ENCODE measurements around the gene PPP1R12B. TPM values are rescaled to one million over a fixed set of nuclear protein-coding genes. Genes with fewer than 3 reads are reported as not detected.
"Not testable (repeated sequence)": the region's sequence is repeated elsewhere in the genome, so short reads cannot be mapped to it uniquely, and the experiment has no call there.

The PPP1R12B gene
- polyA plus RNA-seq, 1 donor (not counting 4 experiments of a cell fraction or from before 2014, with no cell fraction given), result 6.9 TPM

- H3K36me3 ChIP-seq (ENCODE audit: control insufficient read depth in 2 of 2, extremely low read depth in 1 of 2, insufficient read depth in 2 of 2, low read length in 2 of 2), result no peaks in the 10 kb centered on the region
- dilution Hi-C loops (cut with MboI; ENCODE audit: extremely low pct_ligation_motif_present, low sequenced_read_pairs), result no loop called here
- H3K4me1 ChIP-seq (ENCODE audit: control insufficient read depth, extremely low read depth, insufficient read depth, low read length), result no peaks in the 10 kb centered on the region
- no peak for FAIRE-seq
- DNase-seq (ENCODE audit: low read depth, low spot score), result no peak
- H4K20me1 ChIP-seq (ENCODE audit: control insufficient read depth, extremely low read depth, insufficient read depth, low read length), result no peaks in the 10 kb centered on the region
- no peak overlapping the region for H2AFZ ChIP-seq (ENCODE audit: control insufficient read depth, low read length)
- no peaks in the 10 kb centered on the region for H3K9me1 ChIP-seq (ENCODE audit: control insufficient read depth, extremely low read depth, insufficient read depth, low read length)
- H3K79me2 ChIP-seq (ENCODE audit: control insufficient read depth, insufficient read depth, low read length), result no peaks in the 10 kb centered on the region
- H3K27me3 ChIP-seq (ENCODE audit: control insufficient read depth, extremely low read depth, insufficient read depth, low read length), result peaks cover 10% of the 10 kb centered on the region
- no peak overlapping the region for H3K9ac ChIP-seq (ENCODE audit: control insufficient read depth, extremely low read depth, insufficient read depth, low read length)
- H3K4me3 ChIP-seq (ENCODE audit: control insufficient read depth in 2 of 3, extremely low read depth in 1 of 3, insufficient read depth in 2 of 3, low read depth in 1 of 3, low read length in 3 of 3), result no peak overlapping the region
- TF ChIP-seq CTCF (optimal IDR thresholded peaks at IDR 0.05 in 1 of 3, IDR thresholded peaks at IDR 0.05 in 1 of 3, conservative IDR thresholded peaks at IDR 0.05 in 1 of 3; ENCODE audit: extremely low read depth in 1 of 3, insufficient read depth in 2 of 3, low read length in 3 of 3), result no peak
- no peak for TF ChIP-seq EZH2 (IDR thresholded peaks at IDR 0.05; ENCODE audit: low read length)
- H3K27ac ChIP-seq (ENCODE audit: control insufficient read depth, insufficient read depth, low read length), result no peak overlapping the region
- no peak overlapping the region for H3K4me2 ChIP-seq (ENCODE audit: control insufficient read depth, extremely low read depth, insufficient read depth, low read depth, low read length)
- H3K9me3 ChIP-seq (ENCODE audit: control insufficient read depth, low read depth, low read length), result no peaks in the 10 kb centered on the region
Measured at GRCh38 chr1:202631076-202631923, 282.8 kb downstream of the PPP1R12B start.

GRCh38 chr1:202632241-202632640, 283.7 kb downstream of the PPP1R12B start:
- no peak for DNase-seq (ENCODE audit: low read depth, low spot score)
- Histone ChIP-seq H3K4me3 (ENCODE audit: control insufficient read depth in 2 of 3, extremely low read depth in 1 of 3, insufficient read depth in 2 of 3, low read depth in 1 of 3, low read length in 3 of 3) (no peak overlapping the region), H3K9me1 (ENCODE audit: control insufficient read depth, extremely low read depth, insufficient read depth, low read length) (no peaks in the 10 kb centered on the region), H4K20me1 (ENCODE audit: control insufficient read depth, extremely low read depth, insufficient read depth, low read length) (no peaks in the 10 kb centered on the region), H3K27me3 (ENCODE audit: control insufficient read depth, extremely low read depth, insufficient read depth, low read length) (peaks cover 10% of the 10 kb centered on the region), H3K4me1 (ENCODE audit: control insufficient read depth, extremely low read depth, insufficient read depth, low read length) (no peaks in the 10 kb centered on the region), H3K36me3 (ENCODE audit: control insufficient read depth in 2 of 2, extremely low read depth in 1 of 2, insufficient read depth in 2 of 2, low read length in 2 of 2) (no peaks in the 10 kb centered on the region), H3K9me3 (ENCODE audit: control insufficient read depth, low read depth, low read length) (no peaks in the 10 kb centered on the region), H3K79me2 (ENCODE audit: control insufficient read depth, insufficient read depth, low read length) (no peaks in the 10 kb centered on the region), H2AFZ (ENCODE audit: control insufficient read depth, low read length) (no peak overlapping the region), H3K9ac (ENCODE audit: control insufficient read depth, extremely low read depth, insufficient read depth, low read length) (no peak overlapping the region), H3K27ac (ENCODE audit: control insufficient read depth, insufficient read depth, low read length) (no peak overlapping the region), H3K4me2 (ENCODE audit: control insufficient read depth, extremely low read depth, insufficient read depth, low read depth, low read length) (no peak overlapping the region)
- TF ChIP-seq EZH2 (IDR thresholded peaks at IDR 0.05; ENCODE audit: low read length) (no peak), CTCF (optimal IDR thresholded peaks at IDR 0.05 in 1 of 3, IDR thresholded peaks at IDR 0.05 in 1 of 3, conservative IDR thresholded peaks at IDR 0.05 in 1 of 3; ENCODE audit: extremely low read depth in 1 of 3, insufficient read depth in 2 of 3, low read length in 3 of 3) (no peak)
- dilution Hi-C loops (cut with MboI; ENCODE audit: extremely low pct_ligation_motif_present, low sequenced_read_pairs), result no loop called here
- FAIRE-seq, result no peak

GRCh38 chr1:202636171-202636570, 287.7 kb downstream of the PPP1R12B start:
- H3K4me3 ChIP-seq (ENCODE audit: control insufficient read depth in 2 of 3, extremely low read depth in 1 of 3, insufficient read depth in 2 of 3, low read depth in 1 of 3, low read length in 3 of 3); H3K4me2 ChIP-seq (ENCODE audit: control insufficient read depth, extremely low read depth, insufficient read depth, low read depth, low read length); DNase-seq (ENCODE audit: low read depth, low spot score); H3K9ac ChIP-seq (ENCODE audit: control insufficient read depth, extremely low read depth, insufficient read depth, low read length); H3K9me3 ChIP-seq (ENCODE audit: control insufficient read depth, low read depth, low read length); H3K79me2 ChIP-seq (ENCODE audit: control insufficient read depth, insufficient read depth, low read length); H4K20me1 ChIP-seq (ENCODE audit: control insufficient read depth, extremely low read depth, insufficient read depth, low read length); FAIRE-seq; dilution Hi-C loops (cut with MboI; ENCODE audit: extremely low pct_ligation_motif_present, low sequenced_read_pairs); H3K9me1 ChIP-seq (ENCODE audit: control insufficient read depth, extremely low read depth, insufficient read depth, low read length); H3K4me1 ChIP-seq (ENCODE audit: control insufficient read depth, extremely low read depth, insufficient read depth, low read length); H3K36me3 ChIP-seq (ENCODE audit: control insufficient read depth in 2 of 2, extremely low read depth in 1 of 2, insufficient read depth in 2 of 2, low read length in 2 of 2); H3K27ac ChIP-seq (ENCODE audit: control insufficient read depth, insufficient read depth, low read length); H2AFZ ChIP-seq (ENCODE audit: control insufficient read depth, low read length): not testable (repeated sequence)
- H3K27me3 ChIP-seq (ENCODE audit: control insufficient read depth, extremely low read depth, insufficient read depth, low read length), result peaks cover 27% of the 10 kb centered on the region

Data from keratinocyte (primary cell).